GM10266 (cell line): ENCODE measurements around the gene MOB3B.
"Not testable (repeated sequence)": the region's sequence is repeated elsewhere in the genome, so short reads cannot be mapped to it uniquely, and the experiment has no call there.

ENCODE experiments used
- DNase-seq: peaks from one replicate; pipeline ENCODE4 v3.0.0; 2012; ENCODE audit errors: extremely low spot score
- TF ChIP-seq, protein P1 (sequence below): IDR thresholded peaks from 2 replicates; pipeline ENCODE4 v1.5.1; 2012; ENCODE audit warnings: mild to moderate bottlenecking, low read depth; ENCODE audit not compliant: control insufficient read depth, insufficient read depth; ENCODE audit errors: missing control alignments

MOB3B gene

DNA sequence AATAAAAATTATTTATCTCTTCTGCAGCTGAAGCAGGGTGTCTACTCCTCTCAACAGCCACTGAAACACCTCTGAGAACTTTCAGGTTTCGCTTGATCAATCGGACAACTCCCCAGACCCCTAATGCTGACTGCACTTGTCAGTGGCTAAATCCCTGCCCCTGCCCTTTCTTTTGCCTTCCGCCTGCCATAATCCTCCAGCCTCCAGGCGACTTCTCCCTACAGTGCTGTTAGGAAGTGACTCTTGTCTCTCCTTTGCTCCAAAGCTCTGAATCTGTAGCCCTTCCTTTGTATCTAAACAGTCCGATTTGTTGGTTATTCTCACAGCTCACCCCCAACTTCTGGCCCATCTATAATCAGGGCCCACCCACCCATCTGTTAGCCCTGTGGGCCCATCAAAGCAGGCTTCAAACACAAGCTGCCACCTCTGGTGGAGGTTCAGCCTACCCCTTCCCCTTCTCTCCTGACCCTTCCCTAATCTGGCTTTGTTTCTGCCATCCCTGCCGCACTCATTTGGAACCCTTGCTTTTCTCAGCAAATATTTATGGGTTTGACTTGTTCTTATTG, 59.2 kb downstream of the MOB3B start:
- TF ChIP-seq, protein P1, sequence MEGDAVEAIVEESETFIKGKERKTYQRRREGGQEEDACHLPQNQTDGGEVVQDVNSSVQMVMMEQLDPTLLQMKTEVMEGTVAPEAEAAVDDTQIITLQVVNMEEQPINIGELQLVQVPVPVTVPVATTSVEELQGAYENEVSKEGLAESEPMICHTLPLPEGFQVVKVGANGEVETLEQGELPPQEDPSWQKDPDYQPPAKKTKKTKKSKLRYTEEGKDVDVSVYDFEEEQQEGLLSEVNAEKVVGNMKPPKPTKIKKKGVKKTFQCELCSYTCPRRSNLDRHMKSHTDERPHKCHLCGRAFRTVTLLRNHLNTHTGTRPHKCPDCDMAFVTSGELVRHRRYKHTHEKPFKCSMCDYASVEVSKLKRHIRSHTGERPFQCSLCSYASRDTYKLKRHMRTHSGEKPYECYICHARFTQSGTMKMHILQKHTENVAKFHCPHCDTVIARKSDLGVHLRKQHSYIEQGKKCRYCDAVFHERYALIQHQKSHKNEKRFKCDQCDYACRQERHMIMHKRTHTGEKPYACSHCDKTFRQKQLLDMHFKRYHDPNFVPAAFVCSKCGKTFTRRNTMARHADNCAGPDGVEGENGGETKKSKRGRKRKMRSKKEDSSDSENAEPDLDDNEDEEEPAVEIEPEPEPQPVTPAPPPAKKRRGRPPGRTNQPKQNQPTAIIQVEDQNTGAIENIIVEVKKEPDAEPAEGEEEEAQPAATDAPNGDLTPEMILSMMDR = no peak
- DNase-seq = no peak

DNA sequence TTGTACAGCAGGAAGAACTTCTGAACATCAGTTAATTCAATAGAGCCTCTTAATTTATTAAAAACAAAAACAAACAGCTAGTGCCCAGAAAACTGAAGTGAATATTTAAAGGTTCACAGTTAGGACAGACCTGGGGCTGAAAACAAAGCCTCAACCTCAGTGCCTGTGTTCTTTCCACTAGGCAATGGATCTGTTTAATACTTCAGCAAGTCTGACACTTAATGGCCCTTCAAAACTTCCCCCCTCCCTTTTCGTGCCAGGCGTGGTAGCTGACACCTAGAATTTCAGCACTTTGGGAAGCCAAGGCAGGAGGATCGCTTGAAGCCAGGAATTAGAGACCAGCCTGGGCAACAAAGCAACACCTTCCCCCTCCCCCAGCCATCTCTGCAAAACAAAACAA, 60.1 kb downstream of the MOB3B start:
- DNase-seq = no peak
- TF ChIP-seq, protein P1 = no peak

DNA sequence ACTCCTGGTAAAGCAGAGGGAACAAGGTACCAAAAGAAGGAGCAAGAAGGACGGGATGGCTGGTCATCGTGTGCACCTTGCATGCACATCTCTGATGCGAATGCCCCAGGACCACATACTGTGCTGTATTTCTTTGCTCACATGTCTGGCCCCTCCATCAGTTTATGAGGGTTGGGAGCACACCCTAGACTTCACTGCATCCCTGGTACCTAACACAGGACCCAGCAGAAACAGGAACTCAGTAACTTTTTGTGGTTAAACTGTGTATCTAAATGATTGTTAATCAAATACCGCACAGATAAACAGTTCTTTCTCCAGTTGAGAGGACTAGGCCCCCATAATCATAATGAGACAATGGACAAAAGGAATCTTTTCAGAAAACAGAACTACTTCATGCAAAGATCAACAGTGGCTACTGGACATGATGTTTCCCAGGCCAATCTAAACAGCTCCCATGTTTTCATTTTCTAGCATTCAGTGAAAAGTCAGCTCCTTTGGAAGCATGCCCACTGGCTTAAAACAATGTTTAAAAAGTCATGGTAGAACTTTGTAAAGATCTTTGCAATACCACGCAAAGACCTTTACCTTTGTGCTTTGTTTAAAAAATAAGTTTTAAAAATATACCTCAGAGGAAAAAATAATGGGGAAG, 61.0 kb downstream of the MOB3B start:
- TF ChIP-seq, protein P1 = no peak
- DNase-seq = no peak

DNA sequence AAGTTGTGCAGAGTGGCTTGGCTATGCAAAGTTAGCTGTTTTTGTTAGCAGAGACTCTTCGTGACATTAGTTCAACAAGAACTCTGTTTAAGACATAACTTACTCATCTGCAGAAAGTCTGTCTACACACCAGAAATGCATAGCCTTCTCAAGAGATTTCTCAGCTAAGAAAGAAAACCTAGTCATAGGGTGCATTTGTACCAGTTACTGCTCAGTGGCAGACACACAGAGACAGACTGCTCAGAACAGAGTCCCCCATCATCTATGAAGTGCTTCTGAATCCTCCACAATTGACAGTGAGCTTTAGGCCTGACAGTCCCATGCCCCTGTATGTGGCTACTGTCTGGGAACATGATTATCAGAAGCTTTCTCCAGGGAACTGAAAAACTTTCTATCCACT, 61.6 kb downstream of the MOB3B start:
- TF ChIP-seq, protein P1 = no peak
- no peak for DNase-seq

DNA sequence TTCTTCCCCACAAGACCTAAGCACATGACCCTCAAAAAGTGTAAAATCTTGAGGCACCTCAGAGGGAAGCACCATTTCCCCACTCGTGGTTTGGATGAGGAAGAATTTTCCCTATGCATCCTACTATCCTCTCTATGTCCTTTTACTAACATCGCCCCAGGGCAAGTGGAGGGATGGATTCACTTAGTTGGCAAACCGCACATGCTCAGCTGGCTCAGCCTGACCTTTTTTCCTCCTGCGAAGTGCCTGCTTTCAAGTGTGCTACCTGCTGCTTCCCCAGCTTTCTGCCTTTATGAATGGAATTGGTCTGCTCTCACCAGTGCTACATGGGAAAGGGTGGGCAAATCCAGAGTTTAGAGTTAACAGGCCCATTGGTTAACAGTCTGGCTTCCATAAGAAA, 62.1 kb downstream of the MOB3B start:
- TF ChIP-seq, protein P1 = no peak
- DNase-seq = no peak

DNA sequence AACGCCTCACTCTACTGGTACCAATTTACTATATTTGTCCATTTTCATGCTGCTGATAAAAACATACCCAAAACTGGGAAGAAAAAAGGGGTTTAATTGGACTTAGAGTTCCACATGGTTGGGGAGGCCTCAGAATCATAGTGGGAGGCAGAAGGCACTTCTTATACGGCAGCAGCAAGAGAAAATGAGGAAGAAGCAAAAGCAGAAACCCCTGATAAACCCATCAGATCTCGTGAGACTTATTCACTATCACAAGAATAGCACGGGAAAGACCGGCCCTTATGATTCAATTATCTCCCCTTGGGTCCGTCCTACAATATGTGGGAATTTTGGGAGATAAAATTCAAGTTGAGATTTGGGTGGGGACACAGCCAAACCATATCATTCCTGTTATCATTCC, 63.1 kb downstream of the MOB3B start:
- not testable (repeated sequence) for DNase-seq

DNA sequence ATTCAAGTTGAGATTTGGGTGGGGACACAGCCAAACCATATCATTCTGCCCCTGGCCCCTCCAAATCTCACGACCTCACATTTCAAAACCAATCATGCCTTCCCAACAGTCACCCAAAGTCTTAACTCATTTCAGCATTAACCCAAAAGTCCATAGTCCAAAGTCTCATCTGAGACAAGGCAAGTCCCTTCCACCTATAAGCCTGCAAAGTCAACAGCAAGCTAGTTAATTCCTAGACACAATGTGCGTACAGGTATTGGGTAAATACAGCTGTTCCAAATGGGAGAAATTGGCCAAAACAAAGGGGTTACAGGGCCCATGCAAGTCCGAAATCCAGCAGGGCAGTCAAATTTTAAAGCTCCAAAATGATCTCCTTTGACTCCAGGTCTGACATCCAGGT, 64.7 kb downstream of the MOB3B start:
- DNase-seq = not testable (repeated sequence)

DNA sequence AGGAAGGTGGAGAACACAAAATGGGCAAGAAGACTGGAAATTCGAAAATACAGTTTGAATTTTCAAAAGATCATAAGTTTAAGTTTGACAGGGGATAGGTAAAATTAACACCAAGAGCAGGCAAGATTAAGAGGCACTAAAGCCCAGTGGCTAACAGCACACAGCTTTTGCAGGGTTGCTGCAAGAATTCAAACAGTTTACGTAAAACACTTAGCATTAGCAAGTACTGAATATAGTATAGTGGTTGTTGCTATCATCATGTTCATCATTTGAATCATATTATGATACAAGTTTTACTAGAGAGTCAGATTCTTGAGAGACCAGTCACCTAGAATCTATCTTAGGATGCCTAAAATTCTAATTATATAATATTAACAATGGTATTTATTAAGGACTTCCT, 66.8 kb downstream of the MOB3B start:
- TF ChIP-seq, protein P1 = no peak
- no peak for DNase-seq
